Spleen (tissue), 7 donors: ENCODE results near the gene UCN2.

ENCODE experiments used
- POLR2A ChIP-seq, 3 donors: fragments of 450-650 bp; IDR thresholded peaks; one replicate each; pipeline ENCODE4 v1.5.1; 2017; ENCODE audit warnings: antibody characterized with exemption in 3 of 3, mild to moderate bottlenecking in 1 of 3
- POLR2AphosphoS5 ChIP-seq, 3 donors: sonication (generic); formaldehyde crosslinking; IDR thresholded peaks; one replicate each; pipeline ENCODE4 v1.5.1; 2017; ENCODE audit warnings: antibody characterized with exemption in 3 of 3
- TF ChIP-seq, protein P1 (sequence below), 11 experiments: fragments of 200-600 bp in 7 of 11; fragments of 450-650 bp in 4 of 11; sonication (generic) in 4 of 11; IDR thresholded peaks in 8 of 11; conservative IDR thresholded peaks in 3 of 11; 1 replicate in 7 of 11; 2 replicates in 4 of 11; pipeline versions ENCODE4 v1.4.0 to v1.8.0; 2016 to 2021; ENCODE audit warnings: antibody characterized with exemption in 11 of 11, inconsistent platforms in 4 of 11, mild to moderate bottlenecking in 1 of 11
- donor health status: DM: no; HTN: no; CAD: no; lungs with moderate emphysema.
- donor health status: DM: no; HTN: no; CAD: no.
- donor health status: DM: no; HTN: no; CAD: no.

- TF ChIP-seq, protein P1, sequence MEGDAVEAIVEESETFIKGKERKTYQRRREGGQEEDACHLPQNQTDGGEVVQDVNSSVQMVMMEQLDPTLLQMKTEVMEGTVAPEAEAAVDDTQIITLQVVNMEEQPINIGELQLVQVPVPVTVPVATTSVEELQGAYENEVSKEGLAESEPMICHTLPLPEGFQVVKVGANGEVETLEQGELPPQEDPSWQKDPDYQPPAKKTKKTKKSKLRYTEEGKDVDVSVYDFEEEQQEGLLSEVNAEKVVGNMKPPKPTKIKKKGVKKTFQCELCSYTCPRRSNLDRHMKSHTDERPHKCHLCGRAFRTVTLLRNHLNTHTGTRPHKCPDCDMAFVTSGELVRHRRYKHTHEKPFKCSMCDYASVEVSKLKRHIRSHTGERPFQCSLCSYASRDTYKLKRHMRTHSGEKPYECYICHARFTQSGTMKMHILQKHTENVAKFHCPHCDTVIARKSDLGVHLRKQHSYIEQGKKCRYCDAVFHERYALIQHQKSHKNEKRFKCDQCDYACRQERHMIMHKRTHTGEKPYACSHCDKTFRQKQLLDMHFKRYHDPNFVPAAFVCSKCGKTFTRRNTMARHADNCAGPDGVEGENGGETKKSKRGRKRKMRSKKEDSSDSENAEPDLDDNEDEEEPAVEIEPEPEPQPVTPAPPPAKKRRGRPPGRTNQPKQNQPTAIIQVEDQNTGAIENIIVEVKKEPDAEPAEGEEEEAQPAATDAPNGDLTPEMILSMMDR (IDR thresholded peaks at IDR 0.05 in 8 of 11, conservative IDR thresholded peaks at IDR 0.05 in 3 of 11): no peak
- TF ChIP-seq POLR2AphosphoS5 (IDR thresholded peaks at IDR 0.05) (no peak), POLR2A (IDR thresholded peaks at IDR 0.05) (no peak)
These were observed 10.5 kb upstream of the UCN2 start for GRCh38 chr3:48573973-48574585.
